ENCODE measurements around the gene SRPRA. TPM values are rescaled to one million over a fixed set of nuclear protein-coding genes. Genes with fewer than 3 reads are reported as not detected.

The SRPRA gene
- 40.0 and 69.7 TPM in 2 replicates for total RNA-seq

GRCh38 chr11:126268708-126269579 lies at the start of gene SRPRA, which contains the start of gene FOXRED1:
Gene SRPRA, minus strand, starts transcription at chr11:126268895. Its CDS starts 91 bp downstream, at chr11:126268804.
Gene FOXRED1, plus strand, starts transcription at chr11:126269154. Its CDS starts 53 bp downstream, at chr11:126269207.

GRCh38 chr11:126303623-126304456 lies 35.1 kb upstream of the SRPRA start, which contains the start of gene DCPS:
Gene DCPS, plus strand, starts transcription at chr11:126304060. Its CDS starts 21 bp downstream, at chr11:126304081.

GRCh38 chr11:126282736-126283591 lies 14.3 kb upstream of the SRPRA start, which contains the start of gene TIRAP:
Gene TIRAP, plus strand, starts transcription at chr11:126283093. Its CDS starts 7,802 bp downstream, at chr11:126290895.

Other genes with a start within 250 kb of the SRPRA start
- gene CDON, start 206.0 kb downstream of the SRPRA start, total RNA-seq = 0.90 and 1.2 TPM in 2 replicates
- gene RPUSD4, start 57.2 kb downstream of the SRPRA start, total RNA-seq = 40.1 and 40.7 TPM in 2 replicates
- gene FAM118B, start 57.1 kb downstream of the SRPRA start, total RNA-seq = 26.5 and 27.4 TPM in 2 replicates
- gene FOXRED1, start 259 bp upstream of the SRPRA start, total RNA-seq = 8.5 and 15.1 TPM in 2 replicates
- 2.1 and 2.2 TPM in 2 replicates for gene TIRAP, start 14.2 kb upstream of the SRPRA start, total RNA-seq
- 7.2 and 11.4 TPM in 2 replicates for gene DCPS, start 35.2 kb upstream of the SRPRA start, total RNA-seq
- gene ST3GAL4, start 86.8 kb upstream of the SRPRA start, total RNA-seq = 19.1 and 20.0 TPM in 2 replicates

Measured in endothelial cell of coronary artery (primary cell).